Activated CD8-positive, alpha-beta T cell treated with anti-CD3 and anti-CD28 coated beads, Interleukin-2, amount 10 ng/mL, durations not matched to agents 7 days and 5 days (primary cell): ENCODE data around the gene SLAIN2. TPM values are rescaled to one million over a fixed set of nuclear protein-coding genes. Genes with fewer than 3 reads are reported as not detected.

ENCODE experiments used
- ATAC-seq: fragments of 150-1000 bp; cut with Tn5 transposase; one replicate; pipeline ENCODE4 v1.10.0; 2021; ENCODE audit warnings: moderate library complexity
- CTCF ChIA-PET: fragments of 350-600 bp; sonication (Branson Sonifier 250); formaldehyde crosslinking; loops from one replicate; lab custom pipeline; 2021; ENCODE audit warnings: antibody characterized with exemption; lab: Charles Lee
- POLR2A ChIA-PET: fragments of 350-600 bp; sonication (Branson Sonifier 250); formaldehyde crosslinking; loops from one replicate; lab custom pipeline; 2021; ENCODE audit warnings: antibody characterized with exemption; lab: Charles Lee
- DNase-seq: peaks from one replicate; pipeline ENCODE4 v3.0.0-alpha.2; 2020
- H3K27ac Mint-ChIP-seq: one replicate; pipeline ENCODE4 v1.8.0; 2021; ENCODE audit warnings: mild to moderate bottlenecking, mixed read lengths
- H3K27me3 Mint-ChIP-seq: one replicate; pipeline ENCODE4 v1.8.0; 2021; ENCODE audit warnings: low read depth, mixed read lengths
- H3K36me3 Mint-ChIP-seq: one replicate; pipeline ENCODE4 v1.8.0; 2021; ENCODE audit warnings: low read depth, mixed read lengths
- H3K4me1 Mint-ChIP-seq: one replicate; pipeline ENCODE4 v1.8.0; 2021; ENCODE audit warnings: low read depth, mixed read lengths
- H3K4me3 Mint-ChIP-seq: one replicate; pipeline ENCODE4 v1.8.0; 2021; ENCODE audit warnings: mild to moderate bottlenecking, mixed read lengths
- H3K9me3 Mint-ChIP-seq: one replicate; pipeline ENCODE4 v1.8.0; 2022; ENCODE audit warnings: mixed read lengths; ENCODE audit not compliant: insufficient read depth
- total RNA-seq, 2 experiments: library from RNA; stranded (reverse); gene quantifications; one replicate each; pipeline ENCODE4 v1.2.3, GENCODE V29; 2021

Gene SLAIN2
- total RNA-seq, 2 experiments from 2014 or later: 61.3 to 61.6 TPM

DNA sequence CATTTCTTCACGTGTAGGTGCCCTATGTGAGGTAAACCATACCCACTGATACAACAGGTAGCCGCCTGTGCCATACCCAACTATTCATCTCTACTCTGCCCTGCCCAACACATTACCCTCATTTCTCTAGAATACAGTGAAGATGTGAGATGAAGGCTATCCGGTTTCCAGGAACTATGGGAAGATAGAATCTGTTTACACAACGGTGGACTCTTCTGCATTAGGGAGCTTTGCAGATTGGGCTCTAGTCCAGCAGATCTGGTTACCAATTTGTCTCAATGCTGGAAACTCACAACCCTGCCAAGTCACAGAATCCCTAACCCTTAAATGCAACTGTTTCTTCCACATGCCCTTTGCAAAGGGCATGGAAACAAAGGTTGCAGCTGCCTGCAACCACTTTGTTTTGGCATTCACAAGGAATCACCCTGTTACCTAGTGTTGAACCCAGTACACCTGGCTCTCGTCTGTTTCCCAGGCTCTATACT lies 6.4 kb upstream of the SLAIN2 start:
- no peak overlapping the region for H3K4me3 Mint-ChIP-seq
- H3K27me3 Mint-ChIP-seq: peaks cover 4% of the 10 kb centered on the region
- H3K4me1 Mint-ChIP-seq: peaks cover 16% of the 10 kb centered on the region
- DNase-seq: no peak
- no peak overlapping the region for H3K27ac Mint-ChIP-seq
- CTCF ChIA-PET: no interaction called here
- H3K36me3 Mint-ChIP-seq: no peaks in the 10 kb centered on the region
- ATAC-seq: no peak
- no peaks in the 10 kb centered on the region for H3K9me3 Mint-ChIP-seq
- POLR2A ChIA-PET: no interaction called here

- Mint-ChIP-seq H3K4me3 (no peak overlapping the region), H3K9me3 (no peaks in the 10 kb centered on the region), H3K36me3 (no peaks in the 10 kb centered on the region), H3K27ac (no peak overlapping the region), H3K4me1 (peaks cover 14% of the 10 kb centered on the region), H3K27me3 (peaks cover 4% of the 10 kb centered on the region)
- DNase-seq (no peak), ATAC-seq (no peak)
- CTCF ChIA-PET: interaction anchor here (1.3 to 1.4 kb wide), 2 partner anchors 18 to 207 kb away, joined by 3 read pairs; no protein-coding TSS in a partner anchor
- POLR2A ChIA-PET: no interaction called here
Observed at GRCh38 chr4:48336146-48336870, 5.0 kb upstream of the SLAIN2 start.

- Mint-ChIP-seq H3K4me1 (peaks cover 14% of the 10 kb centered on the region), H3K36me3 (peaks cover 3% of the 10 kb centered on the region), H3K4me3 (no peak overlapping the region), H3K27me3 (peaks cover 2% of the 10 kb centered on the region), H3K27ac (no peak overlapping the region), H3K9me3 (no peaks in the 10 kb centered on the region)
- DNase-seq: no peak
- POLR2A ChIA-PET: no interaction called here
- CTCF ChIA-PET: no interaction called here
- no peak for ATAC-seq
Observed at GRCh38 chr4:48337731-48338130, 3.6 kb upstream of the SLAIN2 start.

DNA sequence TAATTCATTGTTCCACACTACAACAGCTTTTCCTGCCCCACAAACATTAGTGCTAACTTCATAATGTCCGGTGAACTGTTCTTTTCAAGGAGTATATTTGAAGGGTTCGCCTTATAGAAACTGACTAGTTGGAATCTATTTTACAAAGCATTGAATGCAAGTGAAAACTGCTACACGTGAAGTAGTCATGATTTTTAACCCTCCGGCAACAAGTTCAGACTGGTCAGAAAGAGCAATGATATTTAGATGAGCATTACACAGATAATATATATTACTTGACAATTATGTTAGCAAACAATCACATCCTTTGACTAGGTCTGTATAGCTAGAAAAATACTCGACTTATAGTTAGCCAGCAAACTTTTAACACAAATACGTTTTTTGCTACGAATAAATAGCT lies 1.7 kb upstream of the SLAIN2 start:
- Mint-ChIP-seq H3K4me1 (peaks cover 31% of the 10 kb centered on the region), H3K27ac (no peak overlapping the region), H3K9me3 (no peaks in the 10 kb centered on the region), H3K4me3 (peak overlapping the region; percentile 96), H3K27me3 (no peaks in the 10 kb centered on the region), H3K36me3 (peaks cover 5% of the 10 kb centered on the region)
- POLR2A ChIA-PET: interaction anchor here (1.0 to 1.1 kb wide), 2 partner anchors 10 to 210 kb away, joined by 3 read pairs; no protein-coding TSS in a partner anchor
- DNase-seq (no peak), ATAC-seq (no peak)
- CTCF ChIA-PET: no interaction called here

DNA sequence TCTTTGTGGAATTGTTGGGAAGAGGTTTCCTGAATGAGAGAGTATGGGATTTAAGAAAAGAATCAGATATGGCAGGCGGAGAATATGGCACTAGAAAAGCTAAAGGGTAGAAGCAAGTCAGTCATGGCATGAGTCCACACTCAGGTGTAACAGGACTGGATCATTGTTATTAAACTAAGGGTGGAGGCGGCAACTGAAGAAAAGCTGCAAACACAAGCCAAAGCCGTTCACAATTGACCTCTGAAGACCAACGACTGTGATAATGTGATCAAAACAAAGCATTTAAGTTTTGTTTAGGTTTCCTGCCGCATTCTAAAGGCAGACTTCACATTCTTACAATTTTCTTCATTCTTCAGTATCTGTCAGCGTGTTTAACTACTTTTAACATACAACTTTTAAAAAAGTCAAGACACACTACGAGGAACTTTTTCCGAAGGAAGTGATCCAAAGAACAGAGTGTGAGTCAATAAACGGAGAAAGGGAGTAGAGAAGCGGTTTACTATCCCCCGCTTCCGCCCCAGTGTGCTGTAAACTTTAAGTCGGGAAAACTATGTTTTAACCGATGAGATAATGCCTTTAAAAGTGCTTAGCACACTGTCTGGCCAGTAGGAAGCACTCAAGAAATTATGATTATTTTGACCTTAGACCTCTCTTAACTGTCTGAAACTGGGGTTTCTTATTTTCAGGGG lies 909 bp upstream of the SLAIN2 start:
- ATAC-seq (peak; percentile 9), DNase-seq (peak; percentile 43)
- H3K27me3 Mint-ChIP-seq: no peaks in the 10 kb centered on the region
- ChIA-PET CTCF (interaction anchor here (1.5 kb wide), 1 partner anchor 69 kb away, joined by 3 read pairs; no protein-coding TSS in a partner anchor), POLR2A (interaction anchor here (1.0 to 1.6 kb wide), 3 partner anchors 8 to 426 kb away, joined by 3 to 5 read pairs (median 4); partner anchors contain the start of gene NFXL1)
- peaks cover 38% of the 10 kb centered on the region for H3K4me1 Mint-ChIP-seq
- peak overlapping the region; percentile 96 for H3K27ac Mint-ChIP-seq
- H3K9me3 Mint-ChIP-seq: no peaks in the 10 kb centered on the region
- peaks cover 12% of the 10 kb centered on the region for H3K36me3 Mint-ChIP-seq
- H3K4me3 Mint-ChIP-seq: peak overlapping the region; percentile 96

- peak; percentile 54 for DNase-seq
- no peaks in the 10 kb centered on the region for H3K27me3 Mint-ChIP-seq
- peak; percentile 28 for ATAC-seq
- peak overlapping the region; percentile 95 for H3K27ac Mint-ChIP-seq
- peak overlapping the region; percentile 96 for H3K4me3 Mint-ChIP-seq
- H3K9me3 Mint-ChIP-seq: no peaks in the 10 kb centered on the region
- CTCF ChIA-PET: interaction anchor here (0.7 to 1.7 kb wide), 11 partner anchors 9 to 214 kb away, joined by 3 to 6 read pairs (median 4); no protein-coding TSS in a partner anchor
- POLR2A ChIA-PET: interaction anchor here (1.0 to 1.7 kb wide), 12 partner anchors 9 to 428 kb away, joined by 3 to 8 read pairs (median 4); partner anchors contain the start of gene NFXL1
- peaks cover 49% of the 10 kb centered on the region for H3K4me1 Mint-ChIP-seq
- peaks cover 16% of the 10 kb centered on the region for H3K36me3 Mint-ChIP-seq
Observed at GRCh38 chr4:48341776-48342605, 662 bp downstream of the SLAIN2 start.

GRCh38 chr4:48342606-48342880 lies 1.2 kb downstream of the SLAIN2 start:
- DNase-seq (no peak), ATAC-seq (no peak)
- H3K27me3 Mint-ChIP-seq: no peaks in the 10 kb centered on the region
- H3K4me3 Mint-ChIP-seq: peak overlapping the region; percentile 96
- peaks cover 16% of the 10 kb centered on the region for H3K36me3 Mint-ChIP-seq
- peaks cover 48% of the 10 kb centered on the region for H3K4me1 Mint-ChIP-seq
- peak overlapping the region; percentile 93 for H3K27ac Mint-ChIP-seq
- ChIA-PET CTCF (interaction anchor here (0.7 to 1.7 kb wide), 9 partner anchors 12 to 215 kb away, joined by 3 to 6 read pairs (median 4); no protein-coding TSS in a partner anchor), POLR2A (interaction anchor here (0.6 to 1.7 kb wide), 9 partner anchors 9 to 498 kb away, joined by 3 to 8 read pairs (median 4); no protein-coding TSS in a partner anchor)
- H3K9me3 Mint-ChIP-seq: no peaks in the 10 kb centered on the region

DNA sequence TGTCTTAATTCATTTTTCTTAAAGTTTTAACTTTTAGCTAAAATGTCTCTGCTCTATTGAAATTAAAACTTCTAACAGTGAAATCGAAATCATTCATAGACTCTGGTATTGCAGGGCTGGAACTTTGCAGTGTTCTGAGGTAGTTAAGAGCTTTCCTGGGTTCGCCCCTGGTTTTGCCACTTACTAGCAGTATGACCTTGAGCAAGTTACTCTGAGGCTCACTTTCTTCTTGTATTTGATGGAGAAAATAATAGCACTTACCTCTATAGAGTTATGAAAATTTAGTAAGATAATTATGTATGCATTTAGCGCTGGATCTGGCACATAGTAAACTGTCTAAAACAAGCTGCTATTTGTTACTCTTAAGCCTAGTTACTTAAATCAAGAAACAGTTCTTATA lies 1.7 kb downstream of the SLAIN2 start:
- ATAC-seq: no peak
- Mint-ChIP-seq H3K4me1 (peaks cover 48% of the 10 kb centered on the region), H3K27ac (no peak overlapping the region), H3K9me3 (no peaks in the 10 kb centered on the region), H3K27me3 (no peaks in the 10 kb centered on the region), H3K36me3 (peaks cover 16% of the 10 kb centered on the region), H3K4me3 (peak overlapping the region; percentile 96)
- ChIA-PET CTCF (interaction anchor here (0.6 to 1.7 kb wide), 8 partner anchors 28 to 602 kb away, joined by 3 to 6 read pairs (median 4); no protein-coding TSS in a partner anchor), POLR2A (interaction anchor here (0.6 to 1.7 kb wide), 3 partner anchors 8 to 497 kb away, joined by 3 to 5 read pairs (median 3); no protein-coding TSS in a partner anchor)
- no peak for DNase-seq

DNA sequence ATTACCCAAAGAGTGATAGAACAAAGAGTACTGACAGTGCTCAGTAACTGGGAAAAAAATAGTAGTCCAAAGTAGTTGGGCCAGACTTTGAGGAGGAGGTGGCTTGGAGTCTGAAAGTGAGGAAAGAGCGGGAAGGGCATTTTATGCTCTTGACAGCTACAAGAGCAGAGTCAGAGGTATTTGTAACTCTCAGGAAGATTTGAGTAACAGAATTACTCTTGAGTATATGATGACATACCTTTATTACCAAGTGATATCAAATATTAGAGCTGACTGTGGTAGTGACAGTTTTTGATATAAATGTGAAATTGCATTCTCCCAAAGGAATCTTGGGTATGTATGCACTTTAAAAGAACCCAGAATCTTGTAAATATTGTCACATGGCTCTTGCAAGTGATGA lies 2.2 kb downstream of the SLAIN2 start:
- Mint-ChIP-seq H3K36me3 (peaks cover 16% of the 10 kb centered on the region), H3K9me3 (no peaks in the 10 kb centered on the region), H3K4me3 (peak overlapping the region; percentile 96), H3K4me1 (peaks cover 49% of the 10 kb centered on the region), H3K27ac (peak overlapping the region; percentile 47), H3K27me3 (no peaks in the 10 kb centered on the region)
- no peak for ATAC-seq
- no peak for DNase-seq
- POLR2A ChIA-PET: no interaction called here
- CTCF ChIA-PET: interaction anchor here (0.6 to 1.7 kb wide), 6 partner anchors 16 to 601 kb away, joined by 3 to 6 read pairs (median 3); no protein-coding TSS in a partner anchor

GRCh38 chr4:48345542-48345941 lies 4.2 kb downstream of the SLAIN2 start:
- DNase-seq: no peak
- no peak overlapping the region for H3K27ac Mint-ChIP-seq
- ATAC-seq: no peak
- H3K27me3 Mint-ChIP-seq: no peaks in the 10 kb centered on the region
- CTCF ChIA-PET: no interaction called here
- H3K4me1 Mint-ChIP-seq: peaks cover 45% of the 10 kb centered on the region
- no peaks in the 10 kb centered on the region for H3K9me3 Mint-ChIP-seq
- POLR2A ChIA-PET: no interaction called here
- H3K36me3 Mint-ChIP-seq: peaks cover 16% of the 10 kb centered on the region
- no peak overlapping the region for H3K4me3 Mint-ChIP-seq

GRCh38 chr4:48346594-48346993 lies 5.3 kb downstream of the SLAIN2 start:
- CTCF ChIA-PET: no interaction called here
- H3K36me3 Mint-ChIP-seq: peaks cover 19% of the 10 kb centered on the region
- H3K27ac Mint-ChIP-seq: no peak overlapping the region
- no peaks in the 10 kb centered on the region for H3K27me3 Mint-ChIP-seq
- H3K9me3 Mint-ChIP-seq: peaks cover under 1% of the 10 kb centered on the region
- no peak for DNase-seq
- no peak overlapping the region for H3K4me3 Mint-ChIP-seq
- H3K4me1 Mint-ChIP-seq: peaks cover 45% of the 10 kb centered on the region
- ATAC-seq: no peak
- POLR2A ChIA-PET: no interaction called here
